Measurements from ENCODE around the gene SPNS2.

Gene SPNS2

GRCh38 chr17:4566785-4567184 is 68.1 kb downstream of the SPNS2 start:
- Mint-ChIP-seq H3K27me3 (ENCODE audit: low read depth, poor library complexity) (peaks cover 11% of the 10 kb centered on the region), H3K36me3 (ENCODE audit: low read depth) (no peaks in the 10 kb centered on the region), H3K4me1 (peaks cover 48% of the 10 kb centered on the region), H3K27ac (no peak overlapping the region), H3K4me3 (peak overlapping the region; percentile 54), H3K9me3 (no peaks in the 10 kb centered on the region)
- TF ChIP-seq CTCF (IDR thresholded peaks at IDR 0.05): peak; percentile 73
- peak; percentile 76 for DNase-seq

GRCh38 chr17:4569591-4569990 is 70.9 kb downstream of the SPNS2 start:
- H3K4me3 Mint-ChIP-seq: no peak overlapping the region
- peaks cover 60% of the 10 kb centered on the region for H3K4me1 Mint-ChIP-seq
- DNase-seq: no peak
- H3K27ac Mint-ChIP-seq: peak overlapping the region; percentile 64
- H3K9me3 Mint-ChIP-seq: no peaks in the 10 kb centered on the region
- peaks cover 3% of the 10 kb centered on the region for H3K27me3 Mint-ChIP-seq (ENCODE audit: low read depth, poor library complexity)
- TF ChIP-seq CTCF (IDR thresholded peaks at IDR 0.05): no peak
- H3K36me3 Mint-ChIP-seq (ENCODE audit: low read depth): no peaks in the 10 kb centered on the region

GRCh38 chr17:4572131-4572530 is 73.5 kb downstream of the SPNS2 start:
- no peak for DNase-seq
- H3K9me3 Mint-ChIP-seq: no peaks in the 10 kb centered on the region
- no peak overlapping the region for H3K4me3 Mint-ChIP-seq
- no peak for TF ChIP-seq CTCF (IDR thresholded peaks at IDR 0.05)
- peaks cover 68% of the 10 kb centered on the region for H3K4me1 Mint-ChIP-seq
- no peak overlapping the region for H3K27ac Mint-ChIP-seq
- H3K27me3 Mint-ChIP-seq (ENCODE audit: low read depth, poor library complexity): peaks cover 4% of the 10 kb centered on the region
- H3K36me3 Mint-ChIP-seq (ENCODE audit: low read depth): no peaks in the 10 kb centered on the region

GRCh38 chr17:4573115-4573514 is 74.4 kb downstream of the SPNS2 start:
- H3K27ac Mint-ChIP-seq: no peak overlapping the region
- no peaks in the 10 kb centered on the region for H3K36me3 Mint-ChIP-seq (ENCODE audit: low read depth)
- peaks cover 4% of the 10 kb centered on the region for H3K27me3 Mint-ChIP-seq (ENCODE audit: low read depth, poor library complexity)
- H3K4me1 Mint-ChIP-seq: peaks cover 72% of the 10 kb centered on the region
- no peak for DNase-seq
- TF ChIP-seq CTCF (IDR thresholded peaks at IDR 0.05): no peak
- H3K4me3 Mint-ChIP-seq: no peak overlapping the region
- peaks cover 4% of the 10 kb centered on the region for H3K9me3 Mint-ChIP-seq

GRCh38 chr17:4573669-4574068 is 75.0 kb downstream of the SPNS2 start:
- TF ChIP-seq CTCF (IDR thresholded peaks at IDR 0.05): no peak
- H3K27me3 Mint-ChIP-seq (ENCODE audit: low read depth, poor library complexity): peaks cover 4% of the 10 kb centered on the region
- H3K27ac Mint-ChIP-seq: no peak overlapping the region
- peaks cover 66% of the 10 kb centered on the region for H3K4me1 Mint-ChIP-seq
- H3K36me3 Mint-ChIP-seq (ENCODE audit: low read depth): no peaks in the 10 kb centered on the region
- H3K9me3 Mint-ChIP-seq: peaks cover 4% of the 10 kb centered on the region
- DNase-seq: no peak
- H3K4me3 Mint-ChIP-seq: no peak overlapping the region

- Mint-ChIP-seq H3K36me3 (ENCODE audit: low read depth) (no peaks in the 10 kb centered on the region), H3K4me3 (peak overlapping the region; percentile 69), H3K27ac (peak overlapping the region; percentile 92), H3K4me1 (peaks cover 60% of the 10 kb centered on the region), H3K9me3 (peaks cover 4% of the 10 kb centered on the region), H3K27me3 (ENCODE audit: low read depth, poor library complexity) (peaks cover 4% of the 10 kb centered on the region)
- TF ChIP-seq CTCF (IDR thresholded peaks at IDR 0.05): no peak
- DNase-seq: no peak
Measured at GRCh38 chr17:4574448-4575045, 75.9 kb downstream of the SPNS2 start.
